ENCODE measurements around the gene SLC22A5.
"Not testable (repeated sequence)": the region's sequence is repeated elsewhere in the genome, so short reads cannot be mapped to it uniquely, and the experiment has no call there.

SLC22A5 gene

DNA sequence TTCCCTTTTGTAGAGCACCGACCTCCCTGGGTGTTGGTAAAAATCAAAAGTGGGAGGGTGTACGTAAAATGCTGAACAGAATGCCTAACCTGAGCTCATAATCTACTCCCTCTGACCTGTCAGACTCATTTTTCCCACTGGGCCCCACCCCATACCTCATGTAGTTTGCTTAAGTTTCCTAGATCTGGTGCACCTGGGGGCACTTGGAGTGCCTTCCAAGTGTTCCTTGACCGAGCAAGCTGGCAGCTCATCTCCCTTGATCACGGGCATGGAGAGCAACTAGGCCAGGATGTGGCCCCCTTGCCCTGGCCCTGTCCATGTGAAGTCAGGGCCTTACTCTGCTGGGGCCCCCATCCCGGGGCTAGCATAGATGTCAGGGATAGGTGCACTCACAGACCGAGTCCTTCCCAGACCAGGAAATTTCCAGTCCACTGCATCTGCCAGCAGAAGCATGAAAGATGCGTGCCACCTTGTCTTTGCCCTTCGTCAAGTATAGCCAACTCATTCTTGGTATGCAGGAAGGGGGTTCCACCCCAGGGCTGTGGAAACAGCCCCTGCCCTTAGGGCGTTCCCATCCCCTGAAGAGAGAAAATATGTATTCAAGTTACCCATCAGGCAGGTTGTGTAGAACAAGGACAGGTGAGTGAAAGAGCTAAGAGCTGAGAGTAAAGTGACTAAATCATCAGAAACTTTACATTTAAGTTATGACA is 41.9 kb downstream of the SLC22A5 start:
- DNase-seq (ENCODE audit: low read depth in 2 of 2, low spot score in 1 of 2): no peak

DNA sequence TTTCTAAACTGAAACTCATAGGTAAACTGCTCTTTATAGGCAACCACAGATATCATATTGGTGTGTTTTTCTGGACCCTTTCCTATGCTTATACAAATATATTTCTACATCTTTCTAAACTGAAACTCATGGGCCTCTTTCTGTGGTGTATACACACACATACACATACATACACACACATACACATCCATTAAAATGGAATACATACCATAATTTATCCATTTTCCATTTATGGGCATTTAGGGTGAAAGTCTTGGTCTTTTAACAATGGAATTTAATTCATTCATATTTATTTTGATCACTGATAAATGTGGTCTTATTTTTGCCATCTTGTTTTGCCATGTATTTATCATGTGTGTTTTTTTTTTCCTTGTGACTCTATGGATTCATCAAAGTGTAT is 44.1 kb downstream of the SLC22A5 start:
- DNase-seq (ENCODE audit: low read depth in 2 of 2, low spot score in 1 of 2): no peak

DNA sequence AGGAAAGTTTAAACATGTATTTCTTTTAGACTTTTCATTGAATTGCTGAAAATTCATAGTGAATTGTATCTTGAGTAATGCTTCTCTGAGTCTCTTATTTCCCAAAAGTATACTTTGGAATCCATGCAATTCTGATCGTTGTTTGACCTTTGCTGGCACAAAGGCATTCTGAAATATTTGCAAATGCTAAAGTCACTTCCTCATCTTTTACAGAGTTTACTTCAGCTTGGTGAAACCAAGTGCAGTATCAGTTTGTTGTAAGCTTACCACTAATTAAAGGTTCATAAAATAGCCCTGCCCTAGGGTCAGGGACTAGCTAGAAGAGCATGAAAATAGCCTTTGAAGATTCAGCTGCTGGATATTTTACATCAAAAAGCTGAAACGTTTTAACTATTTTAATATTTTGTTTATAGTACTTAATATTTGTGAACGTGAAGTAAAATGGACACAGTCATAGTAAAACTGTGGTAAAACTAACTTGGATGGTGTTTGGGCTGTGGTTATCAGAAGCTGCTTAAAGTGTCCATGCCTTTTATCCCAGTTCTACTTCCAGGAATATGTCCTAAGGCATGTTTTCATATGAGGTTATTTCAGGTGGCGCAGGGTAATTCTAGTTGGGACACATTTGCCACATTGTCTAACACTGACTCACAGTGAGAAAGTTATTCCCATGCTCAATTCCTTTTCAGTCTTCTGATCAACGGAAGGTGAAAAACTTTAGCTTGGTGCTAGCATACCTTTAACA is 45.3 kb downstream of the SLC22A5 start:
- DNase-seq (ENCODE audit: low read depth in 2 of 2, low spot score in 1 of 2): no peak

DNA sequence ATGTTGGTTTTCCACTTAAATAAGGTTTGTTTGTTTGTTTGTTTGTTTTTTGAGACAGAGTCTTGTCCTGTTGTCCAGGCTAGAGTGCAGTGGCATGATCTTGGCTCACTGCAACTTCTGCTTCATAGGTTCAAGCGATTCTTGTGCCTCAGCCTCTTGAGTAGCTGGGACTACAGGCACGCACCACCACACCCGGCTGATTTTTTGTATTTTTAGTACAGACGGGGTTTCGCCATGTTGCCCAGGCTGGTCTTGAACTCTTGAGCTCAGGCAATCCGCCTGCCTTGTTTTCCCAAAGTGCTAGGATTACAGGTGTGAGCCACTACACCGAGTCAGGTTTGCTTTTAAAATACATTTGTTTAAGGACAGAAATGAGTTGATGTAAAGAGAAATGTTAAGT is 46.0 kb downstream of the SLC22A5 start:
- not testable (repeated sequence) for DNase-seq (ENCODE audit: low read depth in 2 of 2, low spot score in 1 of 2)

DNA sequence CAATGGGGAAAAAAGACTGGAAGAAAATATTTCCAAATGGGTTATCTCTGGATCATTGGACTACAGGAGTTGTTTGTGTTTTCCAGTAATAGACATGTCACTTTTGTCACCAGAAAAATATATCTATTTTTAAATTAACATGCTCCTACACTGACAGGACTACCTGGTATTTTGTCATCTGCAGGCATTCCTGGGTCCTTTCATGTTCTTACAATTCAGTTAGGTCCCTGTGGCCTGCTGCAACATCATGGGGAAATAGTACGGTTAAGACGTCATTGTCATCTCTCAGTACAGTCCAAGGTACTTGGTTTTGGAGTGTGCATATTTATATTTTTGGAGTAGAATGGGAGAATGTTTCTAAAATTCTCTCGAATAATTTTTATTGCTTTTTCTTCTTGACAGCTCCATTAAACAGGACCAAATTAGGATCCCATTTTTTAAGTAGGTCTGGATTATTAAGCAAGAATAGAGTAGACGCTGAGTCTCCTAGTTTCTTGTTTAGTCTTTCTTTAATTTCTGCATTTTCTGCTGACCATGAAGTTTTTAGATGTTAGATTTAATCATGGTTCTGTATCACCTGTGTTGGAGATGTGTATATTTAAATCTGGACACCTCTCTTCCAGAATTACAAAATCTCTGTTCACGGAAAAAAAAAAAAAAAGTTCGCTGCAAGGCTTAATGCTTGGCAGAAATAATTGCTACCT is 46.9 kb downstream of the SLC22A5 start:
- no peak for DNase-seq (ENCODE audit: low read depth in 2 of 2, low spot score in 1 of 2)

DNA sequence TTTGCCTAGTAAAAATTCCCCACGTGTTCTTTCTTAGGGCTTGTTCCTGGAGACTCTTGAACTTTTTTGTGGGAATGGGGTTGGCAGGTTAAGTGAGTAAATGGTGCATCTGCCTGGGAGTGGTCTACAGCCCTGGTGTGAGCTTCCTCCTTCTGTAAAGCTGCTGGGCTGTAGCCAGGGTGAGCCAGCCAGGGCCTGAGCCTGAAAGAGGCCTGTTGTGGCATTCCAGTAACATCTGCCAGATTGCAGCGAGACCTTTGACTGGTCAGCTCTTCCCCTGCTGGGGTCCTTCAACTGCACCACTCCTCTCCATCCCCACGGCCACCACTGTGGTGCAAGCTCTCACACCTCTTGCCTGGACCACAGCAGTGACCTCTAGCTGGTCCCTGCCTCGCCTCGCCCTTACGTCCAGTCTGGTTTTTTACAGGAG is 47.5 kb downstream of the SLC22A5 start:
- DNase-seq (ENCODE audit: low read depth in 2 of 2, low spot score in 1 of 2): no peak

DNA sequence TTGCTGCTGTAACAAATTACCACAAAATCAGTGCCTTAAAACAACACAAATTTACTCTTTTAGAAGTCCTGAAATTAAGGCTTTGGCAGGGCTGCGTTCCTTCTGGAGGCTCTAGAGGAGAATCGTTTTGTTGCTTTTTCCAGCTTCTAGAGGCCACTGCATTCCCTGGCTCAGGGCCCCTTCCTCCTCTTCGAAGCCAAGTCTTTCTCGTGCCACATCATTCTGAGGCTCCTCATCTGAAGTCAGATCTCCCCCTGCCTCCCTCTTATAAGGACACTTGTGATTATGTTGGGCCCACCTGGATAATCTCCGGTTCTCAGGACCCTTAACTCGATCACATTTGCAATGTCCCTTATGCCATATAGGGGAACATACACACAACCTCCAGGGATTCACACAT is 48.0 kb downstream of the SLC22A5 start:
- DNase-seq (ENCODE audit: low read depth in 2 of 2, low spot score in 1 of 2): no peak

DNA sequence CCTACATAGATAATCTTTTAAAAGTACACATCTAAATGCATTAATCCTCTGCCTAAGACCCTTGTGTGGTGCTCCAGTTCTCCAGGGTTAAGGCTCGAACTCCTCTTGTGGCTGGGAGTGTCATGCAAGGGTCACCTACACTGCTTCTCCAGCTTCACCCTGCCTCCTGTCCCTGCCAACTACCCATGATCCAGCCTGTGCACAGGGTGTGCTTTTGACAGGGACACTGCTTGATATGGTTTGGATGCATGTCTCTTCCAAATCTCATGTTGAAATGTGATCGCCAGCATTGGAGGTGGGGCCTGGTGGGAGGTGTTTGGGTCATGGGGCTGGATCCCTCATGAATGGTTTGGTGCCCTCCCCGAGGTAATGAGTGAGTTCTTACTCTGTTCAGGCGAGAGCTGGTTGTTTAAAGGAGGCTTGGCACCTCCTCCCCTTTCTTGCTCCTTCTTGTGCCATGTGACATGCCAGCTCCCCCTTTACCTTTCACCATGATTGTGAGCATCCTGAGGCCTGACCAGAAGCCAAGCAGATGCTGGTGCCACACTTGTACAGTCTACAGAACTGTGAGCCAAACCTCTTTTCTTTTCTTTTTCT is 48.5 kb downstream of the SLC22A5 start:
- DNase-seq (ENCODE audit: low read depth in 2 of 2, low spot score in 1 of 2): no peak

DNA sequence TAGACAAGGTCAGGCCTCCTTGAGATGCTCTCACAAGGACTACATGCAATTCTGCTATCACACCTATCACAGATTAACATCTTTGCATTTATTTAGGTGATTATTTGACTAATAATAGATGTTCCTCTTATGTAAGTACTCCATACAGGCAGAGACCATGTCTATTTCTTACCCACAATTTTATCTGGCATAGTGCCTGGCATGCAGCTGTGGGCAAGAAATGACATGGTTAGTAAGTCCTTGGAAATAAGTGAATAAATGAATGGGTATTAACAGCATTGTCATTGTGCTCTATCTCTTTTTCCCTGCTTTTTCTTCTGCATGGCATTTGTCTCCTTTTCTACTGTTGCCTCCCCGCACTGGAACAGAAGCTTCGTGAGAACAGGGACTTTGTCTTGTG is 49.4 kb downstream of the SLC22A5 start:
- no peak for DNase-seq (ENCODE audit: low read depth in 2 of 2, low spot score in 1 of 2)

DNA sequence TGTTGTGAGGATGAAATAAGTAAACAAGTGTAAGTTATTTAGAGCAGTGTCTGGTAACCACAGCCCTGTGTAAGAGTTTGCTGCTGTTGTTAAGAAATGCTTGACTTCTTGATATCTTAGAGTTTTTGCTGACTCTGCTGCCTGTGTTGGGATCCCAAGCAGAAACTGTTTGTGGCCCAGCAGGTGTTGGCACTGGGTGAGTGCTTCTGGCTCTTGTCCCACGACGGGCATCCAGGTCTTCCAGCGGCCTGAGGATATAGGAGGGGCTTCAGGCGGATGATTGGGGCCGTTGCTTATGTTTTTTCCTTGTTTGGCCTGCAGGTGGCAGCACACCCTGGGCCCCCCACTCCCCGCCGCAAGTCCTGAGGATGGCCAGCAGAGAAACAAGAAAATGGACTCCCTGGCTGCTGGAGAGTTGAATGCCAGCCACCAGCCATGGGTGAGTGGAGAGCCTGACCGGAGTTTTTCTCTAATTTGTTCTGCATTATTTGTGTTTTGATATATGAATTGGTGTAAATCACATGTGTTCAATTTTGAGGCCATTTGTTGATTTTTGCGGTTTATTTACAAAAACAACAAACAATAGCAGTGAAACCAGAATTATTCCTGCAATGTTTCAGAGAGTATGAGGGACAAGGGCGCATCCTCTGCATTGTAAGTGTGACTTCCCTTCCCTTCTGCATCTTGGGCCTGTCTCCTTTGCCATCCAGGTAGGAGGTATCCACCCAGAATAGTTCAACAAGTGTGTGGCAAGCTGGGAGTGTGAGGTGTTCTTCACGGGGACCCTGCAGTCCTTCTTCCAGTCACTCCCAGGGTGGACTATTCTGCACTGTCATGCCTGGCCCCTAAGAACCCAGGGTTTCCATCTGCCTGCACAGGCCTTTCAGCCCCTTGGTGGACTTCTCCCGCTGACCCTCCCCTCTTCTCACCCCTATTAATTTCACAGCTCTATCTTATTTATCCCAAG is 50.3 kb downstream of the SLC22A5 start:
- peak in 1 of 2 donors; percentile 37 for DNase-seq (ENCODE audit: low read depth in 2 of 2, low spot score in 1 of 2)

DNA sequence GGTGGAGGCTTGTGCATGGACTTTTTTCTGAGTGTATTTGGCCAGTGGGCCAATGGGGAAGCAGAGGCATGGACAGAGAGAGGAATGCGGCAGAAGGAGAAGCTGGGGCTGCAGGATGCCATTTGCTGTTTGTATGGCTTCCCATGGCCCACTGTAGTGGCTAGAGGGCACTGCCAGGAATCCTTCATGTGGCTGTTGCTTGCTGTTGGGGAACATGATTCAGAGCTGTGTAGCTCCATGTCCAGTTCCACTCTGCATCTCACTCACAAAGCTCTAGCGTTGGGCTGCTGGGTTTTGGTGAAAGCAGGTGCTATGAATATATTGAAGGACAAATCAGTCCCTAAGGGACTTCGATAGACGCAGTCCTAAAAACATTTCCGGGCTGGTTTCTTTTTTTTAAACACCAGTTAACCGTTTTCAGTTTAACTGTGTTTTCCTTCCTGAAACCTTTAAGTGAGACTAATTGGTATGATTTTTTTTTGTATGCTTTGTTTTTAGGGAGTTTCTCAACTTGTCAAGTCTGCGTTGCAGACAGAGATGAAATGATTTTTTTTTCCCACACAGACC is 51.3 kb downstream of the SLC22A5 start:
- DNase-seq (ENCODE audit: low read depth in 2 of 2, low spot score in 1 of 2): no peak

DNA sequence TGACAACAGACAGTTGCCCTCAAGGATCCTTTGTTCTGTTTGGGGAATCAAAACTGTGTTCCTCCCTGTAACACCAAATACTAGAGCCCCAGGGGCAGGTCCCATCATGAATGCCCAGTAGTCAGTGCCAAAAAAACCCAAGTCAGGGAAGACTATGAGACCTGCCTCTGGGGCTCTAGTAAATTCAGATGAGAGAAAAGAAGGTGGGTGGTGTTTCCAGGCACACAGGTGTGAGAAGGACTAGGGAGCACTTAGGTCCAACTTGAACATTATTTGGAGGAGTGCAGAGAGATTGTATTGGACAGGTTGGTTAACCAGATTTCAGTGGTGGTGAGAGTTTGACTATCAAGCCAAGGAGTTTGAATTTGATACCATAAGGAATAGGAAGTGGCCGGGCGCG is 52.0 kb downstream of the SLC22A5 start:
- DNase-seq (ENCODE audit: low read depth in 2 of 2, low spot score in 1 of 2): no peak

DNA sequence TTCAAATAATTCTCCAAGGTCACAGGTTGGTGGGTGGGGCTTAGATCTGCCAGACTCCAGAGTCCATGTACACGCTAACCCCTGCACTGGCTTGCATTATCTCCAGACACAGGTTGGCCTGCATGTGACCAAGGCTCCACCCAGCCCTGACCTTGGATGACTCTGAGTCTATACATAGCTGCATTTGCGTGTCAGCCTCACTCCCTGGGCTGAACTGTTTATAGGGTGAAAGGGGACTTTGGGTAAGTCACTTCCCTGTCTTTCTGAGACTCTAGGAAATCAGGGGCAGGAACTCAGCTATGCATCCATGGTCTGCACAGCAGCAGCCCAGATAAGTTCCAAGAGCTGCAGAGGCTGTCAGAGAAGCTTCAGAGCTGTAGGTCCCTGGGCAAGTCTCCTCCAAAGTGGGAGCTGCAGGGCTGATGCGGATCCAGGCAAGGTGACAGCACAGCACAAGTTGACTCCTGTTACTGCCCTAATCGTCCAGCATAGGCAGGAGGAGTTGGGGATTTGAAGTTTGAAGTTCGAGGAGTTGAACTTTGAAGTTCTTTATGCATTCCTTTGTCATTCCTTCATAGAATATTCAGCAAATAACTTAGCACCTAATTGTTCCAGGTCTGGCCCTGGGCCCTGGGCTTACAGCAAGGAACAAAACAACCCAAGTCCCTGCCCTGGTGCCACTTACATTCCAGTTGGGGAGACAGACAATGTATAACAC is 53.4 kb downstream of the SLC22A5 start:
- DNase-seq (ENCODE audit: low read depth in 2 of 2, low spot score in 1 of 2): no peak

DNA sequence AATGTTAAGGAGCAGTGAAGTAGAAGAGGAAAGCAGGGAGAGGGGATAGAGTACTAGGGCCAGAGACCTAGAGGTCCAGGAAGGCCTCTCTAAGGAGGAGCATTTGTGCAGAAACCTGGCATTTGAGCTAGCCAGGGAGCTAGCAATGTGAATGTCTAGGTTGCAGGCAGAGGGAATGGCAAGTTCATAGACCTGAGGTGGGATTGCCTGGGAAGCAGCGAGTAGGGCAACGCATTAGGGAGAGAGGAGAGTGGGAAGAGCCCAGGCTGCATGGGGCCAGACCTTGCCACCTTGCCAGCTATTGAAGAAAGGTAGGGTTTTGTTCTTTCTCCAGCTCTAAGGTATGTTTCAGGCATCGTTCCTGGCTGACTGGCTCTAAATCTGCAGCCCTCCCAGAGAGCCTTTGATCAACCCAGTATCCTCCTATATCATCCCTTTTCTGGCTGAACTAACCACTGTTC is 54.0 kb downstream of the SLC22A5 start:
- DNase-seq (ENCODE audit: low read depth in 2 of 2, low spot score in 1 of 2): no peak

DNA sequence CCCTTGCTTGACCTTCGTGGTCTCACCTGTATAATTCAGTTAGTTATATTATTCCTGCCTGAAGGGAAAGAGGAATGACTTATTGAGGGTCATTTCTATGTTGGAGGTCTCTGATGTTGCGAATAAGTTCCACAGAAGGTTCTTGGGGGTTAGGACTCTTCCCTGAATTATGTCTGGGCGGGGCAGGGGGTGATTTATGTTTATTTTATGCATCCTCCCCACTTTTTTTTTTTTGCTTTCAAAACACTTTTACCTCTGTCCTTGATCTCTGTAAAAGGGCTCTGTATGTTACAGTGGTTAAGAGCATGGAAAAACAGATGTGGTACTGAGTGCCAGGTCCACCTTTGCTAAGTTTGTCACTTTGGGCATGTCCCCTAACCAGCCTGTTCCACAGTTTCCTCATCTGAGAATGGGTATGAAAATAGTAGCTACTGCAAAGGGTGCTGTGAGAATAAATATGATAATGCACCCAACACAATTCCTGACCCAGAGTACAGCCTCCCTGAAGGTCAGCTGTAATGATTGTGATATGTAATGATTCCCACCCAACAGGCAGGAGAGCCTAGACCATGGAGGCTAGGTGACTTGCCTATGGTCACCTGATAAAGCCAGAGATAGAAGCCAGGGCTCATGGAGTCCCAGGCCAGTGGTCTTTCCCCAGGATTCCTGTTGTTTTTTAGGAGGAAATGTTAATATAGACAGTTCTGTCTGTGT is 54.8 kb downstream of the SLC22A5 start:
- no peak for DNase-seq (ENCODE audit: low read depth in 2 of 2, low spot score in 1 of 2)

DNA sequence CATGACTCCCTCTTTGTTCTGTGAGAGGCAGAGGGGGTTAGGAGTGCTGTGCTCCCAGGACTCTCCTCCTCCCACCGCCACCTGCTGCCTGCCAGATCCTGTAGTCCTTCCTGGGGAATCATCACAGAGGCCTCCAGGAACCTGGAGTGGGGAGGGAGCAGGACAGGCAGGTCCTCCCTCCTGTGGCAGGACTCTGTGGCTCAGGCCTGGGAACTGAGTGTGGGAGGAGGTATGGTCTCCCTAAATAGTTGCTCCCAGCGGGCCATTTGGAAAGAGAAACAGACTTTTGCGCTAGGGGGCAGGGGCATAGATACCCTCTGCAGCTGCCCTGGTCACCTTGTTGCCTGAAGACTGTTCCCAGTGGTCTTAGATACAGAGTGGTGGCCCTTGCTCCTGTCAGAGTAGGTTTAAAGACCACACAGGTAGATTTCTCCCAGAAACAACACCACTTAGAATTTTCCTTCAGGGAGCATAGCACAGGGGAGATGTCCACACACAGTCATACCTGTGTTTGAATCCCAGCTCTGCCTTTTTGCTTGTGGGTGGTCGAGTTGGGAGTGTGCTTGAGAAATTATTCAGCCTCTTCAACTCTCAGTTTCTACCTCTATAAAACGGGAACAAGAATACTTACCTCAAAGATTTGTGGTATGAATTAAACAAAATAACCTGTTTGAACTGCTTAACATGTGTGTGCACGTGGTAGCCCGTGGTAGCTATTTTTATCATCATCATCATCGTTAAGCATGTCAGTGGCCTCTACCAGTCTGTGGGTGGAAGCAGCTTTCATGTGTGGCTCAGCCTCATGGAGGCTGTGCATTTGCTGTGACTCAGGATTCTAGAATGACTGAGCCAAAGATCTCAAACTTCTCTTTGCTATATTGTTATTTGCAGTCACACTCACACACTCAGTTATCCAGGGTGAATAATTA is 55.8 kb downstream of the SLC22A5 start:
- peak in 1 of 2 donors; percentile 68 for DNase-seq (ENCODE audit: low read depth in 2 of 2, low spot score in 1 of 2)

DNA sequence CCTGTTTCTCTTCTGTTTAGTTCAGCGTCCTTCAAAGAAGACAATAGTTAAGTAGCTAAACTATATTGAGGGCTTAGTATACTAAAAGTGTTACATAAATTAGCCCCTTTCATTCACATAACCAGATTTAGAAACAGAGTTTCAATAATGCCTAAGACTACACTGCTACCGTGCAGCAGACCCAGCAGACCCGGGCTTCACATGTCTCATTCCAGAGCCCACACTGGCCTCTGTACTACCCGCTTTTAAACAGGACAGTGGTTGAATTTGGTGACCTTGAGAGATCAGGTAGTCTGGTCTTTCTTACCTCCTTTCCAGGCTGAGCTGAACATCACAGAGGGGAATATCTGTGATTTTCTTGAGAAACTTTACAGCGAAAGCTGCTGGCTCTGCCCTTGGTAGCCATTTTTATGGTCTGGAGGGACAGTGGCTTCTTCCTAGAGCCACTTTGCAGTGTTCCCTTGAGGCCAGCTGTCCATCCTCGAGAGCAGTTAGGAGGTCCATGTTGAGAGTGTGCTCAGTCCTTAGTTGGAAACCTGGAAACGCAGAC is 56.5 kb downstream of the SLC22A5 start:
- no peak for DNase-seq (ENCODE audit: low read depth in 2 of 2, low spot score in 1 of 2)
